Psoas muscle (tissue), 8 donors: ENCODE data around the gene SYCN. TPM values are rescaled to one million over a fixed set of nuclear protein-coding genes. Genes with fewer than 3 reads are reported as not detected.

Source experiments
- ATAC-seq, 4 donors: fragments of 200-7000 bp; cut with Tn5 transposase; one replicate each; pipeline ENCODE4 v1.9.1; 2020; ENCODE audit warnings: moderate library complexity in 3 of 4, mild to moderate bottlenecking in 2 of 4
- DNase-seq, 2 donors: peaks; one replicate each; pipeline ENCODE4 v3.0.0-alpha.2; 2020
- H3K27ac ChIP-seq: fragments of 200-600 bp; one replicate; pipeline ENCODE4 v1.8.0; 2022
- H3K27me3 ChIP-seq, 3 donors: fragments of 200-600 bp in 1 of 3; one replicate each; pipeline versions ENCODE4 v1.6.1 to v1.8.0; 2013 to 2022; ENCODE audit warnings: low read length in 2 of 3, mild to moderate bottlenecking in 2 of 3, moderate library complexity in 1 of 3; ENCODE audit not compliant: insufficient read depth in 3 of 3
- H3K36me3 ChIP-seq, 2 donors: fragments of 200-600 bp in 1 of 2; one replicate each; pipeline versions ENCODE4 v1.6.1 to v1.8.0; 2013 to 2022; ENCODE audit warnings: low read depth in 1 of 2, mild to moderate bottlenecking in 1 of 2, moderate library complexity in 1 of 2; ENCODE audit not compliant: insufficient read depth in 1 of 2
- H3K4me1 ChIP-seq: fragments of 200-600 bp; one replicate; pipeline ENCODE4 v1.8.0; 2022
- H3K4me3 ChIP-seq: fragments of 200-600 bp; one replicate; pipeline ENCODE4 v1.8.0; 2022; ENCODE audit warnings: mild to moderate bottlenecking
- H3K9me3 ChIP-seq: fragments of 200-600 bp; one replicate; pipeline ENCODE4 v1.8.0; 2022
- CTCF ChIP-seq: fragments of 200-600 bp; IDR thresholded peaks from one replicate; pipeline ENCODE4 v1.8.0; 2022; ENCODE audit warnings: antibody characterized with exemption
- WGBS, 3 donors: extraction: QIAGEN DNeasy Blood & Tissue Kit; methylation state at CpG; one replicate each; pipeline versions ENCODE4 v1.1.6 to v1.1.7; 2013; 5-methylcytosine and 5-hydroxymethylcytosine counted together
- intact Hi-C, 2 donors: fragments of 100-400 bp; cut with DNase I; formaldehyde crosslinking; loops; one replicate each; pipeline versions ENCODE4 v1.11.0 to v1.14.2; 2022
- polyA plus RNA-seq, 3 donors: library from polyadenylated mRNA; stranded (reverse); fragments of 200-250 nt; gene quantifications; one replicate each; pipeline ENCODE4 v1.2.3, GENCODE V29; 2013
- total RNA-seq, 4 donors: library from RNA; stranded (reverse); fragmentation: NEBNext Ultra II Directional in 2 of 4; extraction: Animal tissue kit (Norgen Biotek cat#: 25700) in 2 of 4; gene quantifications; one replicate each; pipeline versions ENCODE4 v1.2.1 to v1.2.4, GENCODE V29; 2021 to 2023
- donor health status: healthy with polysubstance abuse.
- donor health status: DM: no; HTN: no; CAD: no; lungs with moderate emphysema.
- donor health status: Bipolar disorder and iron deficiency.
- donor health status: healthy.
- donor health status: DM: yes; HTN: yes; CAD: no.
- donor health status: DM: no; HTN: no; CAD: no.
- donor health status: DM: no; HTN: no; CAD: no.
- donor health status: DM: yes; HTN: yes; CAD: no.

SYCN gene
- total and polyA plus RNA-seq, 7 donors: 1.3 TPM; not detected in 6

GRCh38 chr19:39207293-39207836, 3.3 kb upstream of the SYCN start:
- ATAC-seq (no peak), DNase-seq (no peak)
- H3K27me3 ChIP-seq: peaks cover 0 to 47% (median 19%) of the 10 kb centered on the region in 3 donors
- TF ChIP-seq CTCF: no peak
- no peak overlapping the region for H3K4me3 ChIP-seq
- intact Hi-C loops: no loop called here
- no peaks in the 10 kb centered on the region for H3K9me3 ChIP-seq
- no peaks in the 10 kb centered on the region for H3K36me3 ChIP-seq
- no peaks in the 10 kb centered on the region for H3K4me1 ChIP-seq
- no peak overlapping the region for H3K27ac ChIP-seq
- WGBS, 3 donors: 56 to 66% (median 61%) methylated on average over 6 of the region's 6 CpGs

GRCh38 chr19:39206122-39206521, 2.1 kb upstream of the SYCN start:
- peaks cover 0 to 60% (median 21%) of the 10 kb centered on the region in 3 donors for H3K27me3 ChIP-seq
- H3K4me3 ChIP-seq: no peak overlapping the region
- 76 to 85% (median 84%) methylated on average over 6 of the region's 6 CpGs for WGBS, 3 donors
- H3K27ac ChIP-seq: no peak overlapping the region
- no peaks in the 10 kb centered on the region for H3K36me3 ChIP-seq
- H3K9me3 ChIP-seq: no peaks in the 10 kb centered on the region
- ATAC-seq (no peak), DNase-seq (no peak)
- intact Hi-C loops: no loop called here
- TF ChIP-seq CTCF: no peak
- no peaks in the 10 kb centered on the region for H3K4me1 ChIP-seq

- no peaks in the 10 kb centered on the region for H3K9me3 ChIP-seq
- DNase-seq (no peak), ATAC-seq (no peak)
- no peaks in the 10 kb centered on the region for H3K36me3 ChIP-seq
- H3K27me3 ChIP-seq: peaks cover 0 to 67% (median 24%) of the 10 kb centered on the region in 3 donors
- no peak overlapping the region for H3K4me3 ChIP-seq
- WGBS, 3 donors: 81 to 85% (median 82%) methylated on average over 3 of the region's 3 CpGs
- intact Hi-C loops: no loop called here
- H3K4me1 ChIP-seq: no peaks in the 10 kb centered on the region
- no peak overlapping the region for H3K27ac ChIP-seq
- no peak for TF ChIP-seq CTCF
Observed at GRCh38 chr19:39205449-39205764, 1.3 kb upstream of the SYCN start.

- Histone ChIP-seq H3K4me1 (no peaks in the 10 kb centered on the region), H3K27ac (no peak overlapping the region), H3K4me3 (no peak overlapping the region), H3K9me3 (no peaks in the 10 kb centered on the region), H3K27me3 (peaks cover 0 to 84% (median 30%) of the 10 kb centered on the region in 3 donors), H3K36me3 (no peaks in the 10 kb centered on the region)
- intact Hi-C loops: no loop called here
- ATAC-seq (no peak), DNase-seq (no peak)
- no peak for TF ChIP-seq CTCF
- 86 to 100% (median 92%) methylated on average over 1 of the region's 1 CpG for WGBS, 3 donors
Observed at GRCh38 chr19:39202998-39203355, 1.1 kb downstream of the SYCN start.

- Histone ChIP-seq H3K27me3 (peaks cover 0 to 96% (median 41%) of the 10 kb centered on the region in 3 donors), H3K36me3 (no peaks in the 10 kb centered on the region), H3K4me1 (no peaks in the 10 kb centered on the region), H3K4me3 (no peak overlapping the region), H3K27ac (no peak overlapping the region), H3K9me3 (no peaks in the 10 kb centered on the region)
- ATAC-seq (no peak), DNase-seq (no peak)
- no peak for TF ChIP-seq CTCF
- intact Hi-C loops: no loop called here
- 59 to 65% (median 64%) methylated on average over 3 of the region's 3 CpGs for WGBS, 3 donors
Observed at GRCh38 chr19:39200803-39201115, 3.3 kb downstream of the SYCN start.
